Right kidney (tissue), 9 donors: Measurements from ENCODE around the gene RAB25.
"Not testable (repeated sequence)": the region's sequence is repeated elsewhere in the genome, so short reads cannot be mapped to it uniquely, and the experiment has no call there.

ENCODE experiments used
- DNase-seq: peaks from one replicate; pipeline ENCODE4 v3.0.0-alpha.2; 2016
- long read RNA-seq, 8 donors: transcript quantifications; one replicate each; lab custom pipeline, GENCODE V29; 2026

The RAB25 gene
- long read RNA-seq, donor 1, transcript RAB25-201 (5 exons, 1,110 nt) = major isoform, 35 of 52 reads
- long read RNA-seq, donor 1, transcript RAB25-205 (3 exons, 539 nt) = minor isoform, 6 of 52 reads
- long read RNA-seq, donor 1, partial matches to known transcripts = 9 of 52 reads
- long read RNA-seq, donor 1, other reads (novel, unspliced or antisense) = 0 of 52 reads
- long read RNA-seq, donor 2, transcript RAB25-201 (5 exons, 1,110 nt) = major isoform, 17 of 22 reads
- long read RNA-seq, donor 2, partial matches to known transcripts = 0 of 22 reads
- long read RNA-seq, donor 2, other reads (novel, unspliced or antisense) = 0 of 22 reads
- long read RNA-seq, donor 3, transcript RAB25-201 (5 exons, 1,110 nt) = major isoform, 9 of 12 reads
- long read RNA-seq, donor 3, partial matches to known transcripts = 0 of 12 reads
- long read RNA-seq, donor 3, other reads (novel, unspliced or antisense) = 0 of 12 reads
- long read RNA-seq, donor 4, transcript RAB25-201 (5 exons, 1,110 nt) = major isoform, 17 of 25 reads
- long read RNA-seq, donor 4, partial matches to known transcripts = 0 of 25 reads
- long read RNA-seq, donor 4, other reads (novel, unspliced or antisense) = 0 of 25 reads
- long read RNA-seq, donor 5, transcript RAB25-203 (4 exons, 681 nt) = minor isoform, 5 of 32 reads
- long read RNA-seq, donor 5, transcript RAB25-201 (5 exons, 1,110 nt) = major isoform, 19 of 32 reads
- long read RNA-seq, donor 5, partial matches to known transcripts = 5 of 32 reads
- long read RNA-seq, donor 5, other reads (novel, unspliced or antisense) = 0 of 32 reads
- long read RNA-seq, donor 6, transcript RAB25-201 (5 exons, 1,110 nt) = major isoform, 25 of 30 reads
- long read RNA-seq, donor 6, partial matches to known transcripts = 0 of 30 reads
- long read RNA-seq, donor 6, other reads (novel, unspliced or antisense) = 0 of 30 reads
- long read RNA-seq, donor 7, transcript RAB25-203 (4 exons, 681 nt) = minor isoform, 5 of 43 reads
- long read RNA-seq, donor 7, transcript RAB25-205 (3 exons, 539 nt) = minor isoform, 7 of 43 reads
- long read RNA-seq, donor 7, transcript RAB25-201 (5 exons, 1,110 nt) = major isoform, 29 of 43 reads
- long read RNA-seq, donor 7, partial matches to known transcripts = 0 of 43 reads
- long read RNA-seq, donor 7, other reads (novel, unspliced or antisense) = 0 of 43 reads
- long read RNA-seq, donor 8, transcript RAB25-203 (4 exons, 681 nt) = minor isoform, 5 of 29 reads
- long read RNA-seq, donor 8, transcript RAB25-201 (5 exons, 1,110 nt) = major isoform, 19 of 29 reads
- long read RNA-seq, donor 8, partial matches to known transcripts = 0 of 29 reads
- long read RNA-seq, donor 8, other reads (novel, unspliced or antisense) = 0 of 29 reads

DNA sequence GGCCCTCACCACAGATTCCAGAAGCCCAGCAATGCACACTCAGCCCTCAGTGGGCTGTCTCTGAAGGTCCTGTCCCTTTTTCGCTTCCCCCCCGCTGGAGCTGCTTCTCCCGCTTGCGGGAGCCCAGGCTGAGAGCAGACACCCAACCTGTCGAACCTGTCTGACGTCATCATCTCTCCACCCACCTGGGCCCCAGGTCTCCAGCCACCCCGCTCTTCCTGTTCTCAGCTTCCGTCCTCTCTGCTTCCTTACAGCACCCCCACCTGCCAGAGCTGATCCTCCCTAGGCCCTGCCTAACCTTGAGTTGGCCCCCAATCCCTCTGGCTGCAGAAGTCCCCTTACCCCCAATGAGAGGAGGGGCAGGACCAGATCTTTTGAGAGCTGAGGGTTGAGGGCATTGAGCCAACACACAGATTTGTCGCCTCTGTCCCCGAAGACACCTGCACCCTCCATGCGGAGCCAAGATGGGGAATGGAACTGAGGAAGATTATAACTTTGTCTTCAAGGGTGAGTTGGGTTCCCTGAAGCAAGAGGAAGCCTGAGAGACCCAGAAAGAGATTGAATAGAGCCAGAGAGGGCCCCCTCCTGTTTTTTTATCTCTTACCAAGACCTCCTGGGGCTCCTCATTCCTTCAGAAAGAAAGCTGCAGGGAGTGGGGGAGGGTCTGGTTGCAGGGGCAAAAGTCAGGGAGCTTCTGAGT, at the start of gene RAB25:
Gene RAB25 (plus strand): TSS at position 224 of the 700 bp plus-strand sequence. CDS start 241 bp downstream, at position 465.
- no peak for DNase-seq

DNA sequence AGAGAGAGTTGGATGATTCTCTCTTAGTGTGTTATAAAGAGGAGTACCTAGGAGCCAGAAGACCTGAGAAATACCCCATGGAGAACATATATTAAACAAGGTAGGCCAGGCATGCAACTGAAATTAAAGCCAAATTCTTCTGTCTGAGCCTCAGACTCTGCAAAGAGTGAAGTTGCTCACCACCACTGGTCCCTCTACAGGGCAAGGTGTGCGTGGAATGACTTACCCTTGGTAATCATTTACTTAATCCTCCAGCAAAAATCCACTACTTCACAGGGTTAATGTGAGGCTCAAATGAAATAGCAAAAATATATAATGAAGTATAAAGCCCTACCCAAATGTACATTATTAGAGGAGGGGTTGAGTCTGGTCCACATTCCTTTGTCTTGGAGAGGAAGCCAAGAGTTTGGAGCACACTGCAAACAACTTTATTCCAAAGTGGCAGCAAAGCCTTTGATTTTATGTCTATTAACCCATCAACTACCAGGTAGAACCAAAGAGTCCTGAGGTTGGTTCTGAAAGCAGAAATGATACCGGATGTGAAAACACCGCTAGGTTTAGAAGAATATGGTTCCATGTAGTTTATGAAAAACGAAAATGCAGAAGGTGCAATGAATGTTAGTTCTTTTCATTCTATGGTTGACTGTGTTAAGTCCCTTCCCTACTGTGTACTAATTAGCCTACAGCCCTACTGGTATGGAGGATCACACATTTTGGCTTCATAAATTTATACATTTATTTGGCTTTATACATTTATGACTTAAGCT, 48.7 kb upstream of the RAB25 start:
- DNase-seq = no peak

DNA sequence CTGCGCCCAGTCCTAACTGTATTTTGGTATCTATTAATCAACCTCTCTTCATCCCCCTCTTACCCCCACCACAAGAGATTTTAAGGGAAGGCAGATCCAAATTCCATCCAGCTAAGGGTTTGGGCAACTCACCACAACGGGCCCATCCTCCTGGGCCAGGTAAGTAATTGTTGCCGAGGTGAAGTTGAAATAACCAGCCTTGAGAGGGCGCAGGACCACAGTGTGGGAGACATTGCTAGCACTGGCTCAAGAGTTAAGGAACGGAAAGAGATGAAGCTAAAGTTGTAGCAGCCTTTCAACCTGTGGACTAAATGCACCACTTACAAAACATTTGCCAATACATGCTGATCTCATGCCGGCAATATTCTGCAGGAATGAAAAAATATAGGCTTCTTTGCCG, 46.1 kb upstream of the RAB25 start:
- no peak for DNase-seq

DNA sequence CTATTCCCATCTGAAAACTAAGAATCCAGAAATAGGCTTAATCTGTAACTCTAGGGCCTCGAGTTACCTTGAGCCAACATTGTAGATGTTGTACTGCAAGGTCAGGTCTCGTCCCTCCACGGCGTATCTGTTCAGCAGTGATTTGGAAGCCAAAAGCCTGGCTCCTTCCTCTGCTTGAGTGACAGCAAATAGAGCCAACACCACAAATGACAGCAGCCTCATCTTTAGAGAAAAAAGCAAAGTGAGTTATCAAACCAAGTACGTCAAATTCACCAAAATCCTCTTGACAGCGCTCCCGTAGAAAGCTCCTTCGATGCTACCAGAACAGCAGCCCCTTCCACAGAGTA, 41.0 kb upstream of the RAB25 start:
- DNase-seq = no peak

DNA sequence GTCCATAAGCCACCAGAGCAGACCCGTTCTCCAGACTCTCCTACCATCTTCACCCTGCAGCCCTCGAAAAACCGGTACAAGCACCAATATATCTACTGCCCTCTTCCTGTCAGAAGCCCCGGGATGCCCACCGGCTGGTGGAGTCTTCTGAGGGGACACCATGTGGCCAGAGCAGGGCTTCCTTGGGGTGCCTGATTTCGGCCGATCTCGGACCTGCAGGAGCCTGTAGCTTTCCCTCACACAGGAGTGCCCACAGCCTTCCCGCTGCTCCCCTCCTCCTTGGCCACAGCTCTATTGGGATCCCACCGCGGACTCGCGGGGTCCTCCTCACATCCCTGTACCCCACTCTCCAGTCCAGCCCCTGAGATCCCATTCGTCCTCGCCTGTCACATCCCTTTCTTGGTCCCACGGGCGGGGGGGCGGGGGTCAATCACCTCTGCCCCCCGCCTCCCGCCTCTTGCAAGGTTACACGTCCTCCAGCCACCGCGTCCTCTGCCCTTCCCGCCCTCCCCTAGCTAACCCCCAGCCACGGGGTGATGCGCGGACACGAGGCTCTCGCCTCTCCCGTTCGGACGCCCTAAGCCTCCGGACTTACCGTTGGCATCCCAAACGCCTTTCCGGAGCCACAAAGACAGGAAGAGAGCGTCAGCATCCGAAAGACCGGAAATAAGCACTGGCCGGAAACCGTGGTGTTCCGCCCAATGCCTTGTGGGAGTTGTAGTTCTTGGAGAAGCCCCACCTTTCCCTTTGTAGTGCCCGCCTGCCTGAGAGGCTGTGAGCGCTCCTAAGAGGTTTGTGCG, 40.5 kb upstream of the RAB25 start, which contains the start of gene SSR2:
Gene SSR2 (minus strand): TSS at position 659 of the 800 bp plus-strand sequence. CDS start 784 bp downstream, outside the sequence.
- DNase-seq = peak; percentile 64

DNA sequence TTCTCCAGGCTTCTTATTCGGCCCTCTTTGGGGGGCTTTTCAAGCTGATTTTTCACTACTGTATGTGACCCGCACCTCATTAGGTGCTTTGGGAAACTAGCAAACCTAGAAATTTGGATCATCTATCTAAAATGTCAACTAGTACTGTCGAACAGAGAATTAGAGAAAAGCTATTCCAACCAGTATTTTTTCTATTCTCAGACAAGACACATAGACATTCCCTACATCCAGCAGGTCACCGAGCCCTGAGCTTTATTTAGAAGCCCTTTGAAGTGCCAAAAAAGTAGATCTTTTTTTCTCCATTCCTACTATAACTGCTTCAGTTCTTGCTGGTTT, 39.9 kb upstream of the RAB25 start:
- DNase-seq = no peak

DNA sequence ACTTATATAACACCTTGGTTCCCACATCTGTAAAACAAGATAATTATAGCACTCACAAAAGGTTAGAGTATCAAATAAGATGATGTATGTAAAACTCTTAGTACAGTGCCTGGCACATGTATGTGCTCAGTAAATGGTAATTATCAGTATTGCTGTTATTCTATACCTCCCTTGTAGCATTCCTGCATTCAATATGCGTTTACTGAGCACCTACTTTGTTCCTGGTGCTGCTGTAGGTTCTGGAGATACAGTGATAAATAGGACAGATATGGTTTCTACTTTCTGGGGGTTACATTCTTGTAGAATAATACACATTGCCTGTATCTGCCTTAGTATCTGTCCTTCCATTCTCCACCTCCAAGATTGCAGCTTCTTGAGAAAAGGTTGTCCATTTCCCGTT, 39.0 kb upstream of the RAB25 start:
- DNase-seq = no peak

DNA sequence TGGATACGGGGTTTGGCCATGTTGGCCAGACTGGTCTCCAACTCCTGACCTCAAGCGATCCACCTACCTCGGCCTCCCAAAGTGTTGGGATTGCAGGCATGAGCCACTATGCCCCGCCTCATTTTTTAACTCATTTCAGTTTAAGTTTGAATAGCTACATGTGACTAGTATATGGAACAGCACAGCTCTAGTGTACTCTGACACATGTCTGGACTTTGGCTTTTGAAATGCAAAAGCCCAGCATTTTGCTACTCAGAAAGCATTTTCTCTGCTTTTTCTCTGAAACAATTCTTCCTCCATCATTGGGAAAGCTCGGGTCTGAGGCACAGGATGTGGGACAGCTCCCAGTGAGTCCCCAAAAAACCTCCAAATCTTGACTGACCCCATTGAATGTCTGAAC, 36.2 kb upstream of the RAB25 start:
- no peak for DNase-seq

DNA sequence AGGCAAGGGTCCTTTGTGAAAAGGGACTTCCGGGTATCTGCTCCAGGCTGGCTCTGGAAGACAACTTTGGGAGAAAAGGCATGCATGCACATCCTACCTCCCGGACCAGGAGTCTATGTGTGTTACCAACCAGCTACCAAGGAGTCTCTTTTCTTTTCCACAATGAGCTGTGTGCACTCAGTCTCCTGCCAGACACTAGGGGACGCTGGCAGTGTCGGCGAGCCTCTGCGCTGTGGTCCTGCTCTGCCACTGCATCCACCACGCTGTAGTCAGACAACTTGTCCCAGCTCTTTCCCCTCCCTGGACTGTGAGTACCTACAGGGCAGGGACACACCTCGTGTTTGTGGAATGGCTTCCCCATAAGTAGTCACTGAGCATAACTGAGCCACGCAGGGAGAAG, 35.1 kb upstream of the RAB25 start:
- DNase-seq = peak; percentile 41

DNA sequence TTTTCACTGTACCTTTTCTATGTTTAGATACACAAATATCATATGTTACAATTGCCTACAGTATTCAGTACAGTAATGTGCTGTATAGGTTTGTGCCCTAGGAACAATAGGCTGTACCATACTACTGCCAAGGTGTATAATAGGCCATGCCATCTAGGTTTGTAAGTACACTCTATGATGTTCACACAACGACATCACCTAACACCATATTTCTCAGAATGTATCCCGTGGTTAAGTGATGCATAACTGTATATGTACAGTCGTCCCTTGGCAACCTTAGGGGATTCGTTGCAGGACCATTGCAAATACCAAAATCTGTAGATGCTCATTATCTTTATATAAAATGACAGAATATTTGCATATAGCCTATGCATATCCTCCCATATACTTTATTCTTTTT, 34.4 kb upstream of the RAB25 start:
- no peak for DNase-seq

DNA sequence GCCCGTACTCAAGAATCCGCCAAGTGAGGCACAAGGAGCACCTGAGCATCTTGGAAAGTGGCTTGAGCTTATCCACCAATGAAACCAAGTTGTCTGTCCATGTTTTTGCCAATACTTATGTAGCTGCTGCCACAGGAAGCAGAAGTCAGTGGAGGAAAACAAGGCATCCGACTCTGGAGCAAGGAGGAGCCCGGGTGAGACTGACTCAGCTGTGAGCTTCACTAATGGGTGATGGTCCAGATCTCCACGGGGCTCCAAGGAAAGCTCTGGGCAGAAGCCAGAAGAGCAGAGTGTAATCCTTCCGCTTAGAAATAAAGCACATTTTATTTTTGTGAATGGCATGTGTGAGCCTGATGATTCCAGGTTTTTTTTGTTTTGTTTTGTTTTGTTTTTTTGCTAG, 27.9 kb upstream of the RAB25 start:
- DNase-seq = no peak

DNA sequence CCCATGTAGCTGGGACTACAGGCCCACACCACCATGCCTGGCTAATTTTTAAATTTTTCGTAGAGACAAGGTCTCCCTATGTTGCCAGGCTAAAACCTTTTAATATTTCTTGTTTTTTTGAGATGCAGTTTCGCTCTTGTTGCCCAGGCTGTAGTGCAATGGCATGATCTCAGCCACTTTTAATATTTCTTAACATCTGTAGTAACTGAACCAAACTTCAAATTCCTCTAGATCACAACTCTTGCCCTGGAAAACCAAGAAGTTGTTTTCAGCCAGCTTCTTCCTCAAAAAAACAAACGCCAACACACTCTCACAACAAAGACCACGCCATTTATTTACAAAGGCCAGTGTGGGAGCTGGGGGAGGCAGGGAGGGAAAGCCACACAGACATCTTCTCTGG, 26.0 kb upstream of the RAB25 start:
- DNase-seq = not testable (repeated sequence)

DNA sequence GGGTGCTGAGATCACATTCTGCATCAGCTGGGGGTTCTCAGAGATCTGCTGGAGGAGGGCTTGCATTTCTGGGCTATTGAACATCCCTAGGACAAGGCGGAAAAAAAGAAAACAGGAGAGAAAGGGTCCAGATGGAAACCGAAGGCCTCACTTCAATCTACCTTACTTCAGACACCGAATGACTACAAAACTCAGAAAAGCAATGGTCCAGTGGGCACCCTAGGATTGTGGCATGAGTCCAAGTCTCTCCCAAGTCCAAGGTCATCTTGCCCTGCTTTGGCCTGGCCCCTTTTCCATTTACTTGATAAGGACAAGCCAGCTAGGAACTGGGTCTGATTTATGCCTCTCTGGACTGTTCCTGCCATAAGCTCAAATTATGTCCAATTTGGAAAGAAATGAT, 18.1 kb upstream of the RAB25 start:
- DNase-seq = no peak

DNA sequence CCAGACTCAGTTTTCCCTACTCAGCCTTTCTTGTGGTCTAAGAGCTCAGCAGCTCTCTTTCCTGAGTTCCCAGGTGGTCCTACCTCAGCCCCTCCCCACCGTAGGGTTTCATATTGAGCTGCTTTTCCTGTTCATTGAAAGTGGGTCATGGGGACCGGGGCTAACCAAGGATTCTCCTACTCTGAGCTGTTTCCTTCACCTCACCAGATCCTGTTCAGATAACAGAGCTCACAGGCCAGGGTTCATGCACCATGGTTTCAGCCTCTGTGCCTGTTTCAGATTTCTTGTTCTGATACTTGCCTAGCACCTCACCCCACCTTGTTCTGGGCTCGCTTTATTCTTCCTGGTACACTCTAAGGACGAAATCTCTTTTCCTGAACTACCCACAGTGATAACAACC, 15.9 kb upstream of the RAB25 start:
- DNase-seq = no peak

DNA sequence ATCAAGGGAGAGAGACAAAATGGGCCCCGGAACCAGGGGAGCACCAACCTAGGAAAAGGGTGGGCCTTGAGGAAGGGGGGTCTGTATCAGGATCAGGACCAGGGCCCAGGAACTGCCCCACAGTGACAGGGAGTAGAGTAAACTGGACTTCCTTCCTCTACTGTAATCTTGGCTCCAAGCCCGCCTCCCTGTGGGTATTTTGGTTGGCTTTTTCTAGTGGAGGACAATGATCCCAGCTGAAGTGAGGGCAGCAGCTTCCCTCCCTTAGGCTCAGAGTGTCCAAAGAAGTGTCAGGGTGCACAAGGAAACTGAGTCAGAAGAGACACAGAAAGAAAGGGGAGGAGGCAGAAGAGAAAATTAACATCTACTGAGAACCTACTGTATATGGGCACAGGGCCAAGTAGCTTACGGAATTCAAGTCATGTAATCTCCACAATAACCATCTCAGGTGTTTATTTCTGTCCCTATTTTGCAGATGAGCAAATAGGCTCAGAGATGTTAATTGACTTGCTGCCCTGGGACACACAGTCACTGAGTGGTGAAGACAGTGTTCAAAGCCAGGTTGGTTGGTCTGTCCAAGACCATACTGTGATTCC, 12.2 kb upstream of the RAB25 start:
- no peak for DNase-seq

DNA sequence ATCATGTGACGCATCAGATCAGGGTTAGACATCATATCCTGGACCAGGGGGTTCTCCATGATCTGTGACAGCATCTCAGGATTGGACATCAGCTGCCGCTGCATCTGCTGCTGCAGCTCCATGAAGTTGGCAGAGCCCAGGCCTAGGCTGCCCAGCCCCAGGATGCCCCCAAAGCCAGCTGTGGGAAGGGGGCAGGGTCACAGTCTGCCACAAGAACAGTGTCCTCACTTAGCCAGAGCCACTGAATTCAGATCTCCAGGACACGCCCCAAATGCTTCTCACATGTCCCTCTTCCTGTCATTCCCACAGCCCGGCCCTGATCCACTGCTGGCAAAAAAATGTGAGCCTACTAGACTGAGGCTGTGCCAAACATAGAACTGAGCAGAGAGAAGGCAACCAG, 10.6 kb upstream of the RAB25 start:
- DNase-seq = no peak

DNA sequence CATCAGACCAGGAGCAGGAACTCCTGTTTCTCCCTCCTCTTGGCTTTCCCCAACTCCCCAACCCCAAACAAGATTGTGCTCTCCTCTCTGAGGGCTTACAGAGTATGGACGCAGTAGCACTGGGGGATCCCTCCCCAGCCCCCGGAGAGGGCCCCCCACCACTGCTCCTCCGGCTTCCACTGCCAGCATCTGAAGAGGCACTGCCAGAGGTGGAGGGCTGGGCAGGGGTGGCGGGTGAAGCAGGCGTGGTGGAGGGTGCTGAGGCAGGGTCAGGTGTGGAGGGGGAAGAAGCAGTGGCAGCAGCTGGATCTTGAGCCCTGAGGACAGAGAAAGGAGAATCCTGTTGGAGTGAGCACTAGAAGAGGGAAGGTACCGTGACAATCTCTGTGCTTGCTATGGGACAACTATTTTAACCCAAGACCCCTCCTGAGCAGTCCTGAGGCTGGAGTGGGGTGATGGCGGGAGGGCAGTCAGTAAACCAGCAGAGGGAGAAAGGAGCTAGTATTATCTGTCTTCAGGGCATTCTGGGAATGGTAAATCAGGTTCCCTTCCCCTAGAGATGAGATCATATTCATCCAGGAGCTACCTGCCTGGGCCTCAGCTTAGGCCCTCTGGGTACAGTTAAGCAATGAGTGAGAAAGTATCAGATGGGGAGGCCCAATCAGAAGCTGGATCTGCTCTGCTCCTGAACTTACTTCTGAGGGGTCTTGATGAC, 9.8 kb upstream of the RAB25 start:
- DNase-seq = no peak

DNA sequence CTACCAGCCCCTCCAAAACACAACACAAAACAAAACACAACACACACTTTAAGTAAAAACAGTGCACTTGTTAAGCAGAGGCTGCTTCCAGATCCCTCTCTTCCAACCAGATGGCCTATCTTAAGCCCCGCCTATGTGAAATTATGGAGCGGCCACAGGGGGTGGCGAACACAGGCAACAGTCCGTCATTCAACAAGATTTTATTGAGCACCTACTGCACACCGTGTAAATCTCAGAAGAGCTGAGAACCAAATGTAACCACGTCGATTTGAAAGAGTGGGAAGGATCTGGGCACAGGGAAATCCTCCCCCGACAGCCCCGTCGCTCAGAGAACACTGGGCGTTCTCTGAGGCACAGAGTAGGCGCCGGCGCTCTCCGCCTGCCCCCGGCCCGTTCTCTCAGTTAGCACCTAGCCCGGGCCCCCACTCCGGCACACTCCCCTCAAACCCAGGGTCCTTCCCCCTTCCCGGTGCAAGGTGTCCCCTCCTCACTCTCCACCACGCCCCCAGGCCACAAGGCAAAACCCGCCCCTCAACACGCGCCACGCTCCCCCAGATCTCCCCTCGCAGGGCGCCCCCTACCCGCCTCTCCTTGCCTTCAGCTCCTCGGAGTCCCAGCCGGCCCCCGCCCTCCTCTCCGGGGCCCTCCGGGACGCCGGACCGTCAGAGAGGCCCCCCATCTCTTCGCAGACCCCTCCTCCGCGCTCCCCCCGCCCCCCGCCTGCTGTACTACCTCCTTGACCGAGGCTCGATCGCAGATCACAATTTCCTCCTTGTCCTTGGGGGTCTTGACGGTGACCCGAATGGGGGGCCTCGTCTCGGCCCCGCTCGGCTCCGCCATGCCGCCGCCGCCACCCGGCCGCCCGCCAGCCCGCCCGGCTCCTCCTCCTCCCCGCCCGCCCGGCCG, 7.8 kb upstream of the RAB25 start:
- DNase-seq = peak; percentile 71
